K562 (cell line): ENCODE data around the gene ZNF316. TPM values are rescaled to one million over a fixed set of nuclear protein-coding genes. Genes with fewer than 3 reads are reported as not detected.

ENCODE experiments used
- CXXC5 ChIP-seq: fragments of 250-450 bp; sonication (Bioruptor Pico); IDR thresholded peaks from 2 replicates; pipeline ENCODE4 v1.8.0; 2022; ENCODE audit warnings: inconsistent platforms, mild to moderate bottlenecking, moderate library complexity
- ERF ChIP-seq: fragments of 450-650 bp; formaldehyde crosslinking; IDR thresholded peaks from 2 replicates; pipeline ENCODE4 v1.4.0; 2020; ENCODE audit warnings: mild to moderate bottlenecking, mixed read lengths
- ETV1 ChIP-seq: fragments of 450-650 bp; conservative IDR thresholded peaks from 2 replicates; pipeline ENCODE4 v1.6.1; 2016; ENCODE audit warnings: missing genetic modification characterization, control low read depth, low read depth, missing compliant biosample characterization
- L3MBTL2 ChIP-seq: fragments of 450-650 bp; IDR thresholded peaks from 2 replicates; pipeline ENCODE4 v1.6.1; 2016; ENCODE audit warnings: mild to moderate bottlenecking, moderate library complexity
- NONO ChIP-seq, 2 experiments: fragments of 200-400 bp in 1 of 2; fragments of 450-650 bp in 1 of 2; formaldehyde crosslinking in 1 of 2; IDR thresholded peaks; 2 replicates each; pipeline ENCODE4 v1.6.1; 2017; ENCODE audit warnings: low read depth in 2 of 2, mild to moderate bottlenecking in 2 of 2, moderate library complexity in 2 of 2, low read length in 1 of 2
- SMC3 ChIP-seq: conservative IDR thresholded peaks from 2 replicates; pipeline ENCODE4 v1.6.1; 2011; ENCODE audit warnings: low read depth, low read length, improper control_type of control experiment; ENCODE audit not compliant: insufficient read depth
- SPI1 ChIP-seq: IDR thresholded peaks from 2 replicates; pipeline ENCODE4 v1.6.1; 2011; ENCODE audit warnings: low read depth, low read length, control low read depth, borderline replicate concordance
- ZBTB7A ChIP-seq: IDR thresholded peaks from 2 replicates; pipeline ENCODE4 v1.6.1; 2011; ENCODE audit warnings: low read depth, mild to moderate bottlenecking, low read length, moderate library complexity, borderline replicate concordance; ENCODE audit not compliant: control insufficient read depth
- ZNF354B ChIP-seq: fragments of 250-450 bp; sonication (Bioruptor Pico); IDR thresholded peaks from 2 replicates; pipeline ENCODE4 v1.4.0; 2020
- polyA plus RNA-seq, 8 experiments: library from polyadenylated mRNA; depleted of rRNA in 4 of 8; stranded (reverse) in 5 of 8; unstranded in 3 of 8; fragments of >200 nt; fragmentation: Nextera tagmentation in 2 of 8; fragmentation: Illumina TruSeq in 1 of 8; extraction: Ambion mirVana in 2 of 8; extraction: Trizol in 1 of 8; gene quantifications; 2 replicates each; pipeline versions ENCODE4 v1.2.1 to v1.2.3, GENCODE V29; 2011 to 2014; ENCODE audit warnings: inconsistent platforms in 1 of 8, missing spikeins in 1 of 8
- total RNA-seq, 7 experiments: library from RNA; depleted of rRNA in 6 of 7; stranded (reverse); fragments of >200 nt in 6 of 7; fragmentation: Illumina TruSeq in 2 of 7; extraction: Trizol in 2 of 7; gene quantifications; 2 replicates each; pipeline versions ENCODE4 v1.2.1 to v1.2.3, GENCODE V29; 2011 to 2021; ENCODE audit warnings: low replicate concordance in 1 of 7
- TF ChIP-seq, protein P1 (sequence below): fragments of 450-650 bp; IDR thresholded peaks from 2 replicates; pipeline ENCODE4 v1.6.1; 2017; ENCODE audit warnings: antibody characterized with exemption, mild to moderate bottlenecking
- TF ChIP-seq, protein P2 (sequence below): fragments of 250-450 bp; sonication (Bioruptor Pico); IDR thresholded peaks from 2 replicates; pipeline ENCODE4 v1.9.0; 2021; ENCODE audit warnings: mild to moderate bottlenecking, inconsistent platforms
- TF ChIP-seq, protein P3 (sequence below): fragments of 450-650 bp; IDR thresholded peaks from 2 replicates; pipeline ENCODE4 v1.6.1; 2016; ENCODE audit warnings: low read depth

Gene ZNF316
- total and polyA plus RNA-seq, 9 of the 15 experiments (the other 6 are each of a cell fraction or from before 2014, with no cell fraction given): 0.10 to 34.0 (median 8.6) TPM

DNA sequence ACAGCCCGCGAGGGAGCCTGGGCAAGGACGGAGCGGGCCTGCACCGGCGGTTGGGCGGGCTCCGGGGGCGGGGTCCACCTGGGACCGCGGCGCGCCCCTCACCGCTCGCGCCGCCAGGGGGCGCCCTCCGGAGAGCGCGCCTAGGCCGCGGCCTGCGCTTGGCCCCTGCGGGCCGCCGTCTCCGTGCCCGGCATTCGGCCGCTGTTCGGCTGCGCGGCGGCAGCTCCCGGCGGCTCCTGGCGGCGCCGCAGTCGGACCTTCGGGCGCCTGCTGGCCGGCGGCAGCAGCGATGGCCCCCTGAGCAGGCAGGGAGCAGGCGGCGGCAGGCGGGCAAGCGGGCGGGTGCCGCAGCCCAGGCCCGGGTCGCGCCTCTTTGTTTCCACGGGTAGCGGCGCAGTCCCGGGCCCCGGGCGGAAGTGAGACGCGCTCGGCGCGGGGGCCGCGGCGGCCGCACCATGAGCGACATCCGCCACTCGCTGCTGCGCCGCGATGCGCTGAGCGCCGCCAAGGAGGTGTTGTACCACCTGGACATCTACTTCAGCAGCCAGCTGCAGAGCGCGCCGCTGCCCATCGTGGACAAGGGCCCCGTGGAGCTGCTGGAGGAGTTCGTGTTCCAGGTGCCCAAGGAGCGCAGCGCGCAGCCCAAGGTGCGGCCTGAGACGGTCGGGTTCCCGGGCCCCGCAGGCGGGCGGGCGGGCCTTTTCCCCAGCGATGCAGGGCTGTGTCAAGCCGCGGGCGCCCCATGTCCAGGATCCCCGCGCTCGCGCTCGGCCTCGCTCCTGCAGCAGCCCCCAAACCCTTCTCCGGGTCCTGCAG lies 47.1 kb upstream of the ZNF316 start, which contains the start of gene INTS15 (continued):
- TF ChIP-seq SPI1 (0 out of 2 replicates have a peak, but pooled peaks have one; percentile 46), NONO (IDR thresholded peaks at IDR 0.05; ENCODE audit: low read depth in 2 of 2, low read length in 1 of 2) (peak; percentile 93 to 96), CXXC5 (CRISPR knock-in tag) (peak; percentile 95), ETV1 (tag) (peak; percentile 52), ERF (CRISPR knock-in tag) (peak; percentile 95), ZBTB7A (peak; percentile 98), ZNF354B (CRISPR knock-in tag) (no peak), L3MBTL2 (peak; percentile 65), SMC3 (peak; percentile 73)
- TF ChIP-seq, protein P1, sequence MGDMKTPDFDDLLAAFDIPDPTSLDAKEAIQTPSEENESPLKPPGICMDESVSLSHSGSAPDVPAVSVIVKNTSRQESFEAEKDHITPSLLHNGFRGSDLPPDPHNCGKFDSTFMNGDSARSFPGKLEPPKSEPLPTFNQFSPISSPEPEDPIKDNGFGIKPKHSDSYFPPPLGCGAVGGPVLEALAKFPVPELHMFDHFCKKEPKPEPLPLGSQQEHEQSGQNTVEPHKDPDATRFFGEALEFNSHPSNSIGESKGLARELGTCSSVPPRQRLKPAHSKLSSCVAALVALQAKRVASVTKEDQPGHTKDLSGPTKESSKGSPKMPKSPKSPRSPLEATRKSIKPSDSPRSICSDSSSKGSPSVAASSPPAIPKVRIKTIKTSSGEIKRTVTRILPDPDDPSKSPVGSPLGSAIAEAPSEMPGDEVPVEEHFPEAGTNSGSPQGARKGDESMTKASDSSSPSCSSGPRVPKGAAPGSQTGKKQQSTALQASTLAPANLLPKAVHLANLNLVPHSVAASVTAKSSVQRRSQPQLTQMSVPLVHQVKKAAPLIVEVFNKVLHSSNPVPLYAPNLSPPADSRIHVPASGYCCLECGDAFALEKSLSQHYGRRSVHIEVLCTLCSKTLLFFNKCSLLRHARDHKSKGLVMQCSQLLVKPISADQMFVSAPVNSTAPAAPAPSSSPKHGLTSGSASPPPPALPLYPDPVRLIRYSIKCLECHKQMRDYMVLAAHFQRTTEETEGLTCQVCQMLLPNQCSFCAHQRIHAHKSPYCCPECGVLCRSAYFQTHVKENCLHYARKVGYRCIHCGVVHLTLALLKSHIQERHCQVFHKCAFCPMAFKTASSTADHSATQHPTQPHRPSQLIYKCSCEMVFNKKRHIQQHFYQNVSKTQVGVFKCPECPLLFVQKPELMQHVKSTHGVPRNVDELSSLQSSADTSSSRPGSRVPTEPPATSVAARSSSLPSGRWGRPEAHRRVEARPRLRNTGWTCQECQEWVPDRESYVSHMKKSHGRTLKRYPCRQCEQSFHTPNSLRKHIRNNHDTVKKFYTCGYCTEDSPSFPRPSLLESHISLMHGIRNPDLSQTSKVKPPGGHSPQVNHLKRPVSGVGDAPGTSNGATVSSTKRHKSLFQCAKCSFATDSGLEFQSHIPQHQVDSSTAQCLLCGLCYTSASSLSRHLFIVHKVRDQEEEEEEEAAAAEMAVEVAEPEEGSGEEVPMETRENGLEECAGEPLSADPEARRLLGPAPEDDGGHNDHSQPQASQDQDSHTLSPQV: peak; percentile 67; the same call in 1 of the 2 replicates
- TF ChIP-seq, protein P2, sequence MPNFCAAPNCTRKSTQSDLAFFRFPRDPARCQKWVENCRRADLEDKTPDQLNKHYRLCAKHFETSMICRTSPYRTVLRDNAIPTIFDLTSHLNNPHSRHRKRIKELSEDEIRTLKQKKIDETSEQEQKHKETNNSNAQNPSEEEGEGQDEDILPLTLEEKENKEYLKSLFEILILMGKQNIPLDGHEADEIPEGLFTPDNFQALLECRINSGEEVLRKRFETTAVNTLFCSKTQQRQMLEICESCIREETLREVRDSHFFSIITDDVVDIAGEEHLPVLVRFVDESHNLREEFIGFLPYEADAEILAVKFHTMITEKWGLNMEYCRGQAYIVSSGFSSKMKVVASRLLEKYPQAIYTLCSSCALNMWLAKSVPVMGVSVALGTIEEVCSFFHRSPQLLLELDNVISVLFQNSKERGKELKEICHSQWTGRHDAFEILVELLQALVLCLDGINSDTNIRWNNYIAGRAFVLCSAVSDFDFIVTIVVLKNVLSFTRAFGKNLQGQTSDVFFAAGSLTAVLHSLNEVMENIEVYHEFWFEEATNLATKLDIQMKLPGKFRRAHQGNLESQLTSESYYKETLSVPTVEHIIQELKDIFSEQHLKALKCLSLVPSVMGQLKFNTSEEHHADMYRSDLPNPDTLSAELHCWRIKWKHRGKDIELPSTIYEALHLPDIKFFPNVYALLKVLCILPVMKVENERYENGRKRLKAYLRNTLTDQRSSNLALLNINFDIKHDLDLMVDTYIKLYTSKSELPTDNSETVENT (CRISPR knock-in tag): no peak
- TF ChIP-seq, protein P3, sequence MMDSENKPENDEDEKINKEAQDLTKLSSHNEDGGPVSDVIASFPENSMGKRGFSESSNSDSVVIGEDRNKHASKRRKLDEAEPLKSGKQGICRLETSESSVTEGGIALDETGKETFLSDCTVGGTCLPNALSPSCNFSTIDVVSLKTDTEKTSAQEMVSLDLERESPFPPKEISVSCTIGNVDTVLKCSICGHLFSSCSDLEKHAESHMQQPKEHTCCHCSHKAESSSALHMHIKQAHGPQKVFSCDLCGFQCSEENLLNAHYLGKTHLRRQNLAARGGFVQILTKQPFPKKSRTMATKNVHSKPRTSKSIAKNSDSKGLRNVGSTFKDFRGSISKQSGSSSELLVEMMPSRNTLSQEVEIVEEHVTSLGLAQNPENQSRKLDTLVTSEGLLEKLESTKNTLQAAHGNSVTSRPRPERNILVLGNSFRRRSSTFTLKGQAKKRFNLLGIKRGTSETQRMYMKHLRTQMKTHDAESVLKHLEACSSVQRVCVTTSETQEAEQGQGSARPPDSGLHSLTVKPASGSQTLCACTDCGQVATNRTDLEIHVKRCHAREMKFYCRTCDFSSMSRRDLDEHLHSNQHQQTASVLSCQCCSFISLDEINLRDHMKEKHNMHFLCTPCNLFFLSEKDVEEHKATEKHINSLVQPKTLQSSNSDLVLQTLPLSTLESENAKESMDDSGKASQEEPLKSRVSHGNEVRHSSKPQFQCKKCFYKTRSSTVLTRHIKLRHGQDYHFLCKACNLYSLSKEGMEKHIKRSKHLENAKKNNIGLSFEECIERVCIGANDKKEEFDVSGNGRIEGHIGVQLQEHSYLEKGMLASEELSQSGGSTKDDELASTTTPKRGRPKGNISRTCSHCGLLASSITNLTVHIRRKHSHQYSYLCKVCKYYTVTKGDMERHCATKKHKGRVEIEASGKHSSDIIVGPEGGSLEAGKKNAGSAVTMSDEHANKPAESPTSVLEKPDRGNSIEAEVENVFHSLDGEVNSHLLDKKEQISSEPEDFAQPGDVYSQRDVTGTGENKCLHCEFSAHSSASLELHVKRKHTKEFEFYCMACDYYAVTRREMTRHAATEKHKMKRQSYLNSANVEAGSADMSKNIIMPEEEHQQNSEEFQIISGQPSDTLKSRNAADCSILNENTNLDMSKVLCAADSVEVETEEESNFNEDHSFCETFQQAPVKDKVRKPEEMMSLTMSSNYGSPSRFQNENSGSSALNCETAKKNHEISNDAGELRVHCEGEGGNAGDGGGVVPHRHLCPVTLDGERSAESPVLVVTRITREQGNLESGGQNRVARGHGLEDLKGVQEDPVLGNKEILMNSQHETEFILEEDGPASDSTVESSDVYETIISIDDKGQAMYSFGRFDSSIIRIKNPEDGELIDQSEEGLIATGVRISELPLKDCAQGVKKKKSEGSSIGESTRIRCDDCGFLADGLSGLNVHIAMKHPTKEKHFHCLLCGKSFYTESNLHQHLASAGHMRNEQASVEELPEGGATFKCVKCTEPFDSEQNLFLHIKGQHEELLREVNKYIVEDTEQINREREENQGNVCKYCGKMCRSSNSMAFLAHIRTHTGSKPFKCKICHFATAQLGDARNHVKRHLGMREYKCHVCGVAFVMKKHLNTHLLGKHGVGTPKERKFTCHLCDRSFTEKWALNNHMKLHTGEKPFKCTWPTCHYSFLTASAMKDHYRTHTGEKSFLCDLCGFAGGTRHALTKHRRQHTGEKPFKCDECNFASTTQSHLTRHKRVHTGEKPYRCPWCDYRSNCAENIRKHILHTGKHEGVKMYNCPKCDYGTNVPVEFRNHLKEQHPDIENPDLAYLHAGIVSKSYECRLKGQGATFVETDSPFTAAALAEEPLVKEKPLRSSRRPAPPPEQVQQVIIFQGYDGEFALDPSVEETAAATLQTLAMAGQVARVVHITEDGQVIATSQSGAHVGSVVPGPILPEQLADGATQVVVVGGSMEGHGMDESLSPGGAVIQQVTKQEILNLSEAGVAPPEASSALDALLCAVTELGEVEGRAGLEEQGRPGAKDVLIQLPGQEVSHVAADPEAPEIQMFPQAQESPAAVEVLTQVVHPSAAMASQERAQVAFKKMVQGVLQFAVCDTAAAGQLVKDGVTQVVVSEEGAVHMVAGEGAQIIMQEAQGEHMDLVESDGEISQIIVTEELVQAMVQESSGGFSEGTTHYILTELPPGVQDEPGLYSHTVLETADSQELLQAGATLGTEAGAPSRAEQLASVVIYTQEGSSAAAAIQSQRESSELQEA: peak; percentile 54; the same call in 1 of the 2 replicates
